ENCODE results near the gene WASHC4.

DNA sequence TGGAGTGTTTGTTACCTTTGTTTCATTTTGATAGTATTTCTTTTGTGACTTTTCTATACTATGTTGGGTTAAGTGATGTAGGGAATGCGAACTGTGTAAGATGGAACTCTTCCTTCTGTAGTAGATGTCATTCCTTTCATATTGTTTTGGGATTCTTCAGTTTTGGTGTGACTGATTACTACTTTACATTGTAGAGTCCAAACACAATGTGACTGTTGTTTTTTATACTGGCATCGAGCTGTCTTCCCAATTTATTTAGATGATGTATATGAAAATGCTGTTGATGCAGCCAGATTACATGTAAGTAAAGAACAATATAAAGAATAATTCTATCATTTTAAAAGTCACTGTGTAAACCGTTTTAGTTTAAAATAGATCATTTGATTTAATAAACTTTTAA, 34.7 kb downstream of the WASHC4 start:
- no peak for TF ChIP-seq POLR2AphosphoS5 (IDR thresholded peaks at IDR 0.05; ENCODE audit: low read depth, low read length)
- no peak for TF ChIP-seq POLR2A (IDR thresholded peaks at IDR 0.05; ENCODE audit: low read depth, low read length)
- TF ChIP-seq TAF1 (IDR thresholded peaks at IDR 0.05; ENCODE audit: borderline replicate concordance, low read depth, low read length), result no peak
